HL-60 (cell line): ENCODE results near the gene ABCG8.

Experiments used
- GABPA ChIP-seq: IDR thresholded peaks from 2 replicates; pipeline ENCODE4 v1.6.1; 2012; ENCODE audit warnings: low read depth
- POLR2AphosphoS5 ChIP-seq: IDR thresholded peaks from 2 replicates; pipeline ENCODE4 v1.6.1; 2012; ENCODE audit warnings: low read depth
- TF ChIP-seq, protein P1 (sequence below): IDR thresholded peaks from one replicate; pipeline ENCODE4 v1.5.1; 2011; ENCODE audit warnings: low read length, control low read depth, inconsistent platforms; ENCODE audit not compliant: insufficient read depth
- TF ChIP-seq, protein P2 (sequence below): IDR thresholded peaks from 2 replicates; pipeline ENCODE4 v1.6.1; 2012; ENCODE audit warnings: low read depth; ENCODE audit not compliant: insufficient replicate concordance

DNA sequence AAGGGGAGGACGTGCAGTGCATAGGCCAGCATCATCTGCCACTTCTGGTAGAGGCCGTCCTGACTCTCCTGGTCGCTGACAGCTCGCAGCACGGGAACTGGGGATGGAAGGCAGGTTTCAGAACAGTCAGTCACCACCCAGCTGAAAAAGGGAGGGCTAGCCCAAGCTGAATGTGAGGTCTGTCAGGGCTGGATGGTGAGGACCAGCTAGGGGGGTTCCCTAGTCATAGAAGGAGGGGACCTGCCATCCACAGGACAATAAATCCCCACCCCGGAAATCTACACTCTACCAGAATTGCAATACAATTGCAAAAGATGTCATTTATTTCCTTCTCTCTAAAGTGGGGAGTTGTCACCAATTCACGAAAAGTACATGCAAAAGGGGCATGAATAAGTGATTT lies 15.9 kb upstream of the ABCG8 start:
- TF ChIP-seq, protein P1, sequence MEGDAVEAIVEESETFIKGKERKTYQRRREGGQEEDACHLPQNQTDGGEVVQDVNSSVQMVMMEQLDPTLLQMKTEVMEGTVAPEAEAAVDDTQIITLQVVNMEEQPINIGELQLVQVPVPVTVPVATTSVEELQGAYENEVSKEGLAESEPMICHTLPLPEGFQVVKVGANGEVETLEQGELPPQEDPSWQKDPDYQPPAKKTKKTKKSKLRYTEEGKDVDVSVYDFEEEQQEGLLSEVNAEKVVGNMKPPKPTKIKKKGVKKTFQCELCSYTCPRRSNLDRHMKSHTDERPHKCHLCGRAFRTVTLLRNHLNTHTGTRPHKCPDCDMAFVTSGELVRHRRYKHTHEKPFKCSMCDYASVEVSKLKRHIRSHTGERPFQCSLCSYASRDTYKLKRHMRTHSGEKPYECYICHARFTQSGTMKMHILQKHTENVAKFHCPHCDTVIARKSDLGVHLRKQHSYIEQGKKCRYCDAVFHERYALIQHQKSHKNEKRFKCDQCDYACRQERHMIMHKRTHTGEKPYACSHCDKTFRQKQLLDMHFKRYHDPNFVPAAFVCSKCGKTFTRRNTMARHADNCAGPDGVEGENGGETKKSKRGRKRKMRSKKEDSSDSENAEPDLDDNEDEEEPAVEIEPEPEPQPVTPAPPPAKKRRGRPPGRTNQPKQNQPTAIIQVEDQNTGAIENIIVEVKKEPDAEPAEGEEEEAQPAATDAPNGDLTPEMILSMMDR: no peak
- TF ChIP-seq POLR2AphosphoS5: no peak
- TF ChIP-seq, protein P2, sequence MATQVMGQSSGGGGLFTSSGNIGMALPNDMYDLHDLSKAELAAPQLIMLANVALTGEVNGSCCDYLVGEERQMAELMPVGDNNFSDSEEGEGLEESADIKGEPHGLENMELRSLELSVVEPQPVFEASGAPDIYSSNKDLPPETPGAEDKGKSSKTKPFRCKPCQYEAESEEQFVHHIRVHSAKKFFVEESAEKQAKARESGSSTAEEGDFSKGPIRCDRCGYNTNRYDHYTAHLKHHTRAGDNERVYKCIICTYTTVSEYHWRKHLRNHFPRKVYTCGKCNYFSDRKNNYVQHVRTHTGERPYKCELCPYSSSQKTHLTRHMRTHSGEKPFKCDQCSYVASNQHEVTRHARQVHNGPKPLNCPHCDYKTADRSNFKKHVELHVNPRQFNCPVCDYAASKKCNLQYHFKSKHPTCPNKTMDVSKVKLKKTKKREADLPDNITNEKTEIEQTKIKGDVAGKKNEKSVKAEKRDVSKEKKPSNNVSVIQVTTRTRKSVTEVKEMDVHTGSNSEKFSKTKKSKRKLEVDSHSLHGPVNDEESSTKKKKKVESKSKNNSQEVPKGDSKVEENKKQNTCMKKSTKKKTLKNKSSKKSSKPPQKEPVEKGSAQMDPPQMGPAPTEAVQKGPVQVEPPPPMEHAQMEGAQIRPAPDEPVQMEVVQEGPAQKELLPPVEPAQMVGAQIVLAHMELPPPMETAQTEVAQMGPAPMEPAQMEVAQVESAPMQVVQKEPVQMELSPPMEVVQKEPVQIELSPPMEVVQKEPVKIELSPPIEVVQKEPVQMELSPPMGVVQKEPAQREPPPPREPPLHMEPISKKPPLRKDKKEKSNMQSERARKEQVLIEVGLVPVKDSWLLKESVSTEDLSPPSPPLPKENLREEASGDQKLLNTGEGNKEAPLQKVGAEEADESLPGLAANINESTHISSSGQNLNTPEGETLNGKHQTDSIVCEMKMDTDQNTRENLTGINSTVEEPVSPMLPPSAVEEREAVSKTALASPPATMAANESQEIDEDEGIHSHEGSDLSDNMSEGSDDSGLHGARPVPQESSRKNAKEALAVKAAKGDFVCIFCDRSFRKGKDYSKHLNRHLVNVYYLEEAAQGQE: no peak
- TF ChIP-seq GABPA: no peak
